AG10803 (cell line): ENCODE results near the gene CHD2.

Experiments used
- DNase-seq: peaks from one replicate; pipeline ENCODE4 v3.0.0; 2010; ENCODE audit warnings: low read depth
- H3K4me3 ChIP-seq: 2 replicates; pipeline ENCODE4 v1.5.1; 2011; ENCODE audit warnings: mild to moderate bottlenecking, low read length, control low read depth
- CTCF ChIP-seq: conservative IDR thresholded peaks from 2 replicates; pipeline ENCODE4 v1.5.1; 2011; ENCODE audit warnings: mild to moderate bottlenecking, low read length, control low read depth, inconsistent platforms

Gene CHD2

DNA sequence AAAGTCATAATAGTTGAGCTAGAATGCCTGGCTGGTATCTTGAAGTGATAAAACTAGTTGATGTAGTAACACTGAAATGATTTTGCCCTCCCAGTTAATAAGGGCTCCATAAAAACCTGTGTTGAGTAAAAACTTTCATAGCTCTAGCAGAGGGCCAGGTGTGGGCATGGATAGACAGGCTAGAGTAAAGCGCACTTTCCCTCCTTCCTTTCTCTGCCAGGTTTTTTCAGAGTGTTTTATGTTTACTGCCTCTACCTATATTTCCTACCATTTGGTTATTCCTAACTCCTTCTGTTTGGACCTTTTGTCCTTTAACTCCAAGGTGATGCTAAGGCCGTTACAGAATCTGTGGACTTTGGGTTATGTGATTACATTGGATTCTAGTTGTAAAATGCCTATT is 25.3 kb downstream of the CHD2 start:
- H3K4me3 ChIP-seq, result no peak overlapping the region
- TF ChIP-seq CTCF, result no peak
- no peak for DNase-seq

DNA sequence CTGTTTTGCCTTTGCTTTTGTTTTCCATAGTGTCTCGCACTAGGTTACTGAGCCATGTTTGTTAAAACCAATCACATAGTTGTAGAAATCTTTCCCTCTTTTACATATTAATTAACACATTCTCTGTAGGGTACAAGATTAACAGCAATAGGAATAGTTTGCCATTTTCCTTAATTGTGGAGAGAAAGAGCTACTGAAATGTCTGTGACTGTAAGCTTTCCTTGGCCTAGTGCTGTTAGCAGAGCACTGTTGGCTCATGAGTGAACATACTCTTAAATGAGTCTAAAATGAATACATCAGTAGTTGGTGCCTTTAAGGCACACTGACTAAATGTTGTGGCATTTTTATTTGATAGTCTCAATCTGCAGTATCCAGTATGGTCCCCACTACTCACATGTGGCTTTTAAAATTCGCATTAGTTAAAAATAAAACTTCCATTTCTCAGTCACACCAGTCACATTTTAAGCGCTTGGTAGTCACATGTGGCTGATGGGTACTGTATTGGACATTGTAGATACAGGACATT is 28.2 kb downstream of the CHD2 start:
- TF ChIP-seq CTCF, result no peak
- no peak overlapping the region for H3K4me3 ChIP-seq
- DNase-seq, result no peak

DNA sequence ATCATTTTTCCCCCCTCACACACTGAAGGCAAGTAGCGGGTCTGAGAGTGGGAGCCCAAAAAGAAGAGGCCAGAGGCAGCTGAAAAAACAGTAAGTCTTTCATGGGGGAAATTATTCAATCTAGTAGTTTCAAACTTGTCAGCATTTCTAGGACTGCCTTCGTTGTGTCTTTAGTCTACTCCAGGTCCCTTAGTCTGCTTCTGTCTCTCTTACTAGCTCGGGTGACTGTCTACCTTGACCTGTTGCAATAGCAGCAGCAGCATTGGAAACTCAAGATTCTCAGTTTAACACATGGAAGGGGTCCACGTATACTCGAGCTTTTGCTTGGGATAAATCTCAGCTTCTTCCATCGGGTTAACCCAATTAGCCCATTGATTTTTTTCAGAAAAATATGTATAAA is 28.9 kb downstream of the CHD2 start:
- no peak for DNase-seq
- H3K4me3 ChIP-seq, result no peak overlapping the region
- no peak for TF ChIP-seq CTCF

- TF ChIP-seq CTCF, result no peak
- H3K4me3 ChIP-seq, result no peak overlapping the region
- DNase-seq, result peak; percentile 63
Observed at GRCh38 chr15:92930054-92930621, 30.0 kb downstream of the CHD2 start.

GRCh38 chr15:92930776-92931175 is 30.7 kb downstream of the CHD2 start:
- H3K4me3 ChIP-seq, result no peak overlapping the region
- TF ChIP-seq CTCF, result no peak
- DNase-seq, result peak; percentile 89

DNA sequence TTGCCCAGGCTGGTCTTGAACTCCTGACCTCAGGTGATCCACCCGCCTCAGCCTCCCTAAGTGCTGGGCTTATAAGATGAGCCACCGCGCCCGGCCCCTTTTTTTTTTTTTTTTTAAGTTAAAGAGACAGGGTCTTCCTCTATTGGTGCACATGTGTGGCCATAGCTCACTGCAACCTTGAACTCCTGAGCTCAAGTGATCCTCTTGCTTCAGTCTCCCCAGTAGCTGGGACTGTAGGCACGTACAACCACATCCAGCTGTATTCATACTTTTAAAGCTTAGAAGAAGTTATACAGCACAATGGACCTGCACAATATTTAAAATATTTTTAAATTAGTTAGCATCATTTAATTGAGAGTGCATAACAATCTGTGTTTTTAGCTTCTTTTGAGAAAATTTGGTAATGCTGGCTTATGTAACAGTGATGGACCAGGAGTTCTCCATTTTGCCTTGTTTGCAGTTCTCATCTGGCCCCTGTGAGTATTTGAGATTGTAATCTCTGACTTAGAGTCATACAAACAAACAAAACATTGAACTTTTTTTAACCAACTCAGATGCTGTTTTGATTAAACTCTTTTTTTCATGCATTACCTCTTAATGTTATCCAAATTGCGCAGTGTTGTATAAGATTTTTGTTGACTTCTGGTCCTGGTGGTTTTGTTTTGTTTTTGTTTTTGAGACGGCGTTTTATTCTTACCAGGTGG is 33.0 kb downstream of the CHD2 start:
- no peak for DNase-seq
- no peak overlapping the region for H3K4me3 ChIP-seq
- no peak for TF ChIP-seq CTCF

DNA sequence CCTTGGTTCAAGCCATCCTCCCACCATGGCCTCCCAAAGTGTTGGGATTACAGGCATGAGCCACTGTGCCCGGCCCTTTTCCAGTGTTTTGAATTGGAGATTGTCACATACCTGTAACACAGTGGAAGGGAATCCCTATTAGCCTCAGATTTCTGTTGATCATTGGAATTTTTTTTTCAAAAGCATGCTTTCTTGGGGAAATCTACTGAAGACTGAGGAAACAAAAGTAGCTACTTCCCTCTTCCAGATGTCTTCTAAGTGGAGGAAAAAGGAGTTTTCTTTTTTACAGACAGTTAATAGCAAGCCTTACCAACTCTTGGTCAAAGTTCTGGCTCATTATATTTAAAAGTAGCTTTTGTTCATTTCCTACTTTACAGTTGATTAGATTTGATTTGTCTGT is 33.7 kb downstream of the CHD2 start:
- no peak overlapping the region for H3K4me3 ChIP-seq
- no peak for TF ChIP-seq CTCF
- no peak for DNase-seq
